BLaER1 (cell line): ENCODE data around the gene SORCS2.

Source experiments
- H3K27ac ChIP-seq: shearing (Covaris generic); formaldehyde crosslinking; 2 replicates; pipeline ENCODE4 v1.8.1; 2022
- H3K27me3 ChIP-seq: shearing (Covaris generic); formaldehyde crosslinking; 2 replicates; pipeline ENCODE4 v1.8.1; 2022
- H3K36me3 ChIP-seq: shearing (Covaris generic); formaldehyde crosslinking; 2 replicates; pipeline ENCODE4 v1.8.1; 2022
- H3K4me1 ChIP-seq: shearing (Covaris generic); formaldehyde crosslinking; 2 replicates; pipeline ENCODE4 v1.8.1; 2022
- H3K4me2 ChIP-seq: shearing (Covaris generic); formaldehyde crosslinking; 2 replicates; pipeline ENCODE4 v1.8.1; 2022
- H3K4me3 ChIP-seq: shearing (Covaris generic); formaldehyde crosslinking; 2 replicates; pipeline ENCODE4 v1.8.1; 2022
- H3K9ac ChIP-seq: shearing (Covaris generic); formaldehyde crosslinking; 2 replicates; pipeline ENCODE4 v1.8.1; 2022
- H3K9me3 ChIP-seq: shearing (Covaris generic); formaldehyde crosslinking; 2 replicates; pipeline ENCODE4 v1.8.1; 2022
- H4K20me1 ChIP-seq: shearing (Covaris generic); formaldehyde crosslinking; 2 replicates; pipeline ENCODE4 v1.8.1; 2022
- Cebpa-rat ChIP-seq: shearing (Covaris generic); IDR thresholded peaks from 2 replicates; pipeline ENCODE4 v1.8.1; 2022

The SORCS2 gene

GRCh38 chr4:7675612-7676320, 483.4 kb downstream of the SORCS2 start:
- no peaks in the 10 kb centered on the region for H4K20me1 ChIP-seq
- H3K27ac ChIP-seq: no peak overlapping the region
- H3K9ac ChIP-seq: no peak overlapping the region
- peak overlapping the region; percentile 54 for H3K4me2 ChIP-seq
- peaks cover 53% of the 10 kb centered on the region for H3K4me1 ChIP-seq
- no peaks in the 10 kb centered on the region for H3K36me3 ChIP-seq
- no peak for TF ChIP-seq Cebpa-rat
- H3K9me3 ChIP-seq: no peaks in the 10 kb centered on the region
- H3K4me3 ChIP-seq: no peak overlapping the region
- H3K27me3 ChIP-seq: no peaks in the 10 kb centered on the region

- peak overlapping the region; percentile 54 for H3K4me2 ChIP-seq
- peak overlapping the region; percentile 50; the same call in 1 of the 2 replicates for H3K9ac ChIP-seq
- no peaks in the 10 kb centered on the region for H3K27me3 ChIP-seq
- H3K9me3 ChIP-seq: no peaks in the 10 kb centered on the region
- H3K4me3 ChIP-seq: no peak overlapping the region
- no peaks in the 10 kb centered on the region for H4K20me1 ChIP-seq
- H3K36me3 ChIP-seq: no peaks in the 10 kb centered on the region
- no peak for TF ChIP-seq Cebpa-rat
- peaks cover 53% of the 10 kb centered on the region for H3K4me1 ChIP-seq
- H3K27ac ChIP-seq: peak overlapping the region; percentile 3; the same call in 1 of the 2 replicates
These were observed 484.1 kb downstream of the SORCS2 start for GRCh38 chr4:7676398-7676922.

- Histone ChIP-seq H3K4me1 (peaks cover 53% of the 10 kb centered on the region), H3K36me3 (no peaks in the 10 kb centered on the region), H3K4me3 (no peak overlapping the region), H3K27me3 (no peaks in the 10 kb centered on the region), H3K9me3 (no peaks in the 10 kb centered on the region), H4K20me1 (no peaks in the 10 kb centered on the region), H3K27ac (peak overlapping the region; percentile 3; the same call in 1 of the 2 replicates), H3K9ac (no peak overlapping the region), H3K4me2 (peak overlapping the region; percentile 54)
- no peak for TF ChIP-seq Cebpa-rat
These were observed 484.7 kb downstream of the SORCS2 start for GRCh38 chr4:7677086-7677485.

DNA sequence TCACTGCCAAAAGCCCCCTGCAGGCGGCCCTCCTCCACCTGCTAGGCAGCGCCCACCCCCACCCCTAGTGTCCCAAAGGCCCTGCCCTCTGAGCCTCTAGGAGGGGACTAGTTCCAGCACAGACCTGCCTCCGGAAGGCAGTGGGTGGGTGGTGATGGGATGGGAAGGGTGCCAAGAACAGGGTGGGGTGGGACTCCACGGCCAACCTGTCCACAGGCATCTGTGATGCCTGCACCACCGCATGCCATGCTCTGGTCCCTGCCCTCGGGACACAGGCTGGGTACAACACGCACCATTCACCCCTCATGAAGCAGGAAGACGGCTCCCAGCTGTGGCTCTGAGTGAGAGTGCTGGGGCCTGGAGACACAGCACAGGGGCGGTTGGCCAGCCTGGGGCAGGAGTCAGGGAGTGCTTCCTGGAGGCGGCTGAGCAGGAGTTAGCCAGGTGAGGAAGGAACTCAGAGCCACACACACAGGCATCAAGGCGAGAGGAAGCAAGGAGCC, 485.5 kb downstream of the SORCS2 start:
- Histone ChIP-seq H3K4me3 (no peak overlapping the region), H3K9ac (no peak overlapping the region), H3K27me3 (no peaks in the 10 kb centered on the region), H3K36me3 (peaks cover 8% of the 10 kb centered on the region; the same call in 1 of the 2 replicates), H4K20me1 (no peaks in the 10 kb centered on the region), H3K4me2 (peak overlapping the region; percentile 54), H3K27ac (no peak overlapping the region), H3K9me3 (no peaks in the 10 kb centered on the region), H3K4me1 (peaks cover 53% of the 10 kb centered on the region)
- TF ChIP-seq Cebpa-rat: no peak

DNA sequence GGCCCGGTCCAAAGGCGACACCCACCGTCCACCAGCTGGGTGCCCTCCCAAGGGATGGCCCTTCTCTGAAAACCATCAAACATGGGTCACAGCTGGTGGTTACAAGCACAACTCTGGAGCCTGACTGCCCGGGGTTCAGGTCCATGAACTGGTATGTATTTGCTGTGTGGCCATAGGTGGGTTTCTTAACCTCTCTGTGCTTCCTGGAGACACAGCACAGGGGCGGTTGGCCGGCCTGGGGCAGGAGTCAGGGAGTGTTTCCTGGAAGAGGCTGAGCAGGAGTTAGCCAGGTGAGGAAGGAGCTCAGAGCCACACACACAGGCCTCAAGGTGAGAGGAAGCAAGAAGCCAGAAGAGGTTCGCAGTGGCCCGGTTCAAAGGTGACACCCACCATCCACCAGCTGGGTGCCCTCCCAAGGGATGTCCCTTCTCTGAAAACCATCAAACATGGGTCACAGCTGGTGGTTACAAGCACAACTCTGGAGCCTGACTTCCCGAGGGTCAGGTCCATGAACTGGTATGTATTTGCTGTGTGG, 486.0 kb downstream of the SORCS2 start:
- Histone ChIP-seq H3K4me2 (peak overlapping the region; percentile 54), H3K27ac (no peak overlapping the region), H3K27me3 (no peaks in the 10 kb centered on the region)

GRCh38 chr4:7679406-7680040, 487.2 kb downstream of the SORCS2 start:
- Histone ChIP-seq H3K4me2 (no peak overlapping the region), H3K9ac (no peak overlapping the region), H3K4me1 (peaks cover 51% of the 10 kb centered on the region), H3K4me3 (no peak overlapping the region), H3K27me3 (no peaks in the 10 kb centered on the region), H3K9me3 (no peaks in the 10 kb centered on the region), H4K20me1 (no peaks in the 10 kb centered on the region), H3K27ac (no peak overlapping the region), H3K36me3 (peaks cover 21% of the 10 kb centered on the region; the same call in 1 of the 2 replicates)
- no peak for TF ChIP-seq Cebpa-rat

More for the DNA sequence above, 486.0 kb downstream of the SORCS2 start:
- Histone ChIP-seq H3K4me1 (peaks cover 52% of the 10 kb centered on the region), H4K20me1 (no peaks in the 10 kb centered on the region), H3K4me3 (no peak overlapping the region), H3K36me3 (peaks cover 12% of the 10 kb centered on the region; the same call in 1 of the 2 replicates), H3K9me3 (no peaks in the 10 kb centered on the region), H3K9ac (no peak overlapping the region)
- TF ChIP-seq Cebpa-rat: no peak

DNA sequence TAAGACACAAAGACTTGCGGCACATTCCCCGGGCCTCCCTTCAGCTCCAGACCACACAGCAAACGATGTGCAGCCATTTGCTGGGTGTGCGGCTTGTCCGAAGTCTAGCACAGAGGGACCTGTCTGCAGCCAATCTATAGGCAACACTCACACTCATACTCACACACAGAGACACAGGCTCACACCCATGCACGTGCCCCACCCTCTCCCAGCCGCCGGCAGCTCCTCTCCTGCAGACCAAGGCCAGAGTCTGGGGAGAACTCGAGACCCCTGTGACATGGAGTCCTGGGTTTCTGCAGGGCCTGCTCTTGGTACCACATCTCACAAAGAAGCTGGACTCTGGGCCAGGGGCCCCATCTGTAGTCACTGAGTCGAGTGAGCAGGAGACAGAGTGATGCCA, 487.8 kb downstream of the SORCS2 start:
- TF ChIP-seq Cebpa-rat: no peak
- Histone ChIP-seq H3K9ac (no peak overlapping the region), H3K27me3 (no peaks in the 10 kb centered on the region), H3K4me2 (no peak overlapping the region), H3K9me3 (no peaks in the 10 kb centered on the region), H3K27ac (no peak overlapping the region), H4K20me1 (no peaks in the 10 kb centered on the region), H3K4me3 (no peak overlapping the region), H3K4me1 (peaks cover 50% of the 10 kb centered on the region), H3K36me3 (peaks cover 21% of the 10 kb centered on the region; the same call in 1 of the 2 replicates)

DNA sequence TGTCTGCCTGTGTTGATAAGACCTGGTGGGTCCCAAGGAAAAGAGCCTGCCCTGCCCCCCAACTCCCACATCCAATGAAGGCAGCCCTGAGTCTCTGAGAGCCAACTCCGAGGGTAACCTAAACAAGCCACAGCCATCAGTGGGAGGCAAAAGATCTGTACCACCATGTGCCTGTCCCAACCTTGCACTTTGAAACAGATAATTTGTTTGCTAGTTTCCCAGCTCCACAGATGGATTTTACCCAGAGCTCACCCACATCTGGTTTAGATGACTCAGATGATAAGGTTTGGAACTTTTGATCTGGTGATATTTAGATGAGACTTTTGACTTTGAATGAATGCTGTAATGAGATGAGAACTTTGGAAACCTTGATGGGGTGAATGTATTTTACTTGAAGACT, 488.4 kb downstream of the SORCS2 start:
- H3K4me2 ChIP-seq: no peak overlapping the region
- H3K27me3 ChIP-seq: no peaks in the 10 kb centered on the region
- no peaks in the 10 kb centered on the region for H3K9me3 ChIP-seq
- no peak overlapping the region for H3K4me3 ChIP-seq
- no peaks in the 10 kb centered on the region for H4K20me1 ChIP-seq
- no peak overlapping the region for H3K27ac ChIP-seq
- TF ChIP-seq Cebpa-rat: no peak
- no peak overlapping the region for H3K9ac ChIP-seq
- H3K4me1 ChIP-seq: peaks cover 44% of the 10 kb centered on the region
- peaks cover 21% of the 10 kb centered on the region; the same call in 1 of the 2 replicates for H3K36me3 ChIP-seq

GRCh38 chr4:7683126-7683703, 490.9 kb downstream of the SORCS2 start:
- H3K4me2 ChIP-seq: no peak overlapping the region
- H3K4me1 ChIP-seq: peaks cover 19% of the 10 kb centered on the region
- no peaks in the 10 kb centered on the region for H4K20me1 ChIP-seq
- peaks cover 21% of the 10 kb centered on the region; the same call in 1 of the 2 replicates for H3K36me3 ChIP-seq
- no peak for TF ChIP-seq Cebpa-rat
- no peak overlapping the region for H3K27ac ChIP-seq
- H3K9ac ChIP-seq: no peak overlapping the region
- no peak overlapping the region for H3K4me3 ChIP-seq
- no peaks in the 10 kb centered on the region for H3K9me3 ChIP-seq
- H3K27me3 ChIP-seq: no peaks in the 10 kb centered on the region
